Gastrocnemius medialis (tissue), 4 donors: ENCODE measurements around the gene LMCD1.

ENCODE experiments used
- POLR2A ChIP-seq, 2 donors: fragments of 450-650 bp; IDR thresholded peaks; one replicate each; pipeline ENCODE4 v1.6.1; 2017; ENCODE audit warnings: antibody characterized with exemption in 2 of 2, mild to moderate bottlenecking in 2 of 2, moderate library complexity in 2 of 2
- TF ChIP-seq, protein P1 (sequence below), 5 experiments: fragments of 450-650 bp in 3 of 5; fragments of 200-600 bp in 2 of 5; sonication (generic) in 2 of 5; IDR thresholded peaks in 4 of 5; conservative IDR thresholded peaks in 1 of 5; 1 replicate in 4 of 5; 2 replicates in 1 of 5; pipeline ENCODE4 v1.5.1; 2016 to 2019; ENCODE audit warnings: antibody characterized with exemption in 5 of 5, mild to moderate bottlenecking in 3 of 5, moderate library complexity in 3 of 5

DNA sequence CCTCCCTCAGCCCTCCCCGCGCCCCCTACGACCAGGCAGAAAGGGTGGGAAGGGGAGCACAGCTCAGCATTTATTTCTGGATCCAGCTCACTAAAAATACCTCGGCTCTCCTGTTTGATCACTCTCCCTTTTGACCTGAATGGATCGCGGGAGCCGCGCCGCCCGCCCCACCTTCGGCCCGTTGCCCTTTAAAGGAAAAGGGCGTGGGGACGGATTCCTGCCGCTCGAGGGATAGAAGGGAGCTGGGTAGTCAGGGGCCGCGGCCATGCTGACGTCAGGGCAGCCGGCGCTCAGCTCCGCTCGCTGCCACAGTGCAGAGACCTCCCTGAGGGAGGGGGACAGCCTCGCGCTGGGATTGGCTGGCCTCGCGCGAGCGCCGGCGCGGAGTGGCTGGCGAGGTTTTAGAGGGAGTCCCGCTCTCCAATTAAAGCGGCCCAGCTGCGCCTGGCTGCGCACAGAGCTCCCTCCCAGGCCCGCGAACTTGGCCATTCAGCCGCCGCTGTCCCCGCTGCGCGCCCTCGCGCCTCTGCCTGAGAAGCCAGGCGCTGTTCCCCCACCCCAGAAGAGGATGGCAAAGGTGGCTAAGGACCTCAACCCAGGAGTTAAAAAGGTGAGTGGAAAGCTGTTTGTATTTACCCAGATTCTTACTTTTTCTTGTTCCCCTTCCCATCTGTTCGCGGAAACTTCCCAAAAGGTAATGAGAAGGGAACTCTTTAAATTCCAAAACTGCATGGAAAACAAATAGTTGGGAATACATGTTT is at the start of gene LMCD1:
- TF ChIP-seq POLR2A (IDR thresholded peaks at IDR 0.05) = peak; percentile 92 to 98
- TF ChIP-seq, protein P1, sequence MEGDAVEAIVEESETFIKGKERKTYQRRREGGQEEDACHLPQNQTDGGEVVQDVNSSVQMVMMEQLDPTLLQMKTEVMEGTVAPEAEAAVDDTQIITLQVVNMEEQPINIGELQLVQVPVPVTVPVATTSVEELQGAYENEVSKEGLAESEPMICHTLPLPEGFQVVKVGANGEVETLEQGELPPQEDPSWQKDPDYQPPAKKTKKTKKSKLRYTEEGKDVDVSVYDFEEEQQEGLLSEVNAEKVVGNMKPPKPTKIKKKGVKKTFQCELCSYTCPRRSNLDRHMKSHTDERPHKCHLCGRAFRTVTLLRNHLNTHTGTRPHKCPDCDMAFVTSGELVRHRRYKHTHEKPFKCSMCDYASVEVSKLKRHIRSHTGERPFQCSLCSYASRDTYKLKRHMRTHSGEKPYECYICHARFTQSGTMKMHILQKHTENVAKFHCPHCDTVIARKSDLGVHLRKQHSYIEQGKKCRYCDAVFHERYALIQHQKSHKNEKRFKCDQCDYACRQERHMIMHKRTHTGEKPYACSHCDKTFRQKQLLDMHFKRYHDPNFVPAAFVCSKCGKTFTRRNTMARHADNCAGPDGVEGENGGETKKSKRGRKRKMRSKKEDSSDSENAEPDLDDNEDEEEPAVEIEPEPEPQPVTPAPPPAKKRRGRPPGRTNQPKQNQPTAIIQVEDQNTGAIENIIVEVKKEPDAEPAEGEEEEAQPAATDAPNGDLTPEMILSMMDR (IDR thresholded peaks at IDR 0.05 in 4 of 5, conservative IDR thresholded peaks at IDR 0.05 in 1 of 5) = peak; percentile 24 to 58 (median 43)
